Activated naive CD8-positive, alpha-beta T cell treated with anti-CD3 and anti-CD28 coated beads, Interleukin-2, amount 10 ng/mL, durations not matched to agents 7 days and 5 days (primary cell): ENCODE results near the gene UGT2B15. TPM values are rescaled to one million over a fixed set of nuclear protein-coding genes. Genes with fewer than 3 reads are reported as not detected.
"Not testable (repeated sequence)": the region's sequence is repeated elsewhere in the genome, so short reads cannot be mapped to it uniquely, and the experiment has no call there.

Source experiments
- ATAC-seq: fragments of 150-1000 bp; cut with Tn5 transposase; one replicate; pipeline ENCODE4 v1.10.0; 2021; ENCODE audit warnings: low read depth, moderate library complexity
- POLR2A ChIA-PET: fragments of 350-600 bp; sonication (Branson Sonifier 250); formaldehyde crosslinking; loops from one replicate; lab custom pipeline; 2021; ENCODE audit warnings: antibody characterized with exemption; lab: Charles Lee
- DNase-seq: peaks from one replicate; pipeline ENCODE4 v3.0.0; 2021
- H3K27ac Mint-ChIP-seq: one replicate; pipeline ENCODE4 v1.8.0; 2022; ENCODE audit warnings: mild to moderate bottlenecking, mixed read lengths
- H3K27me3 Mint-ChIP-seq: one replicate; pipeline ENCODE4 v1.8.0; 2022; ENCODE audit warnings: mild to moderate bottlenecking, moderate library complexity, mixed read lengths
- H3K36me3 Mint-ChIP-seq: one replicate; pipeline ENCODE4 v1.8.0; 2021; ENCODE audit warnings: mild to moderate bottlenecking, mixed read lengths
- H3K4me1 Mint-ChIP-seq: one replicate; pipeline ENCODE4 v1.8.0; 2021; ENCODE audit warnings: mixed read lengths
- H3K4me3 Mint-ChIP-seq: one replicate; pipeline ENCODE4 v1.8.0; 2022; ENCODE audit warnings: mild to moderate bottlenecking, moderate library complexity, mixed read lengths
- H3K9me3 Mint-ChIP-seq: one replicate; pipeline ENCODE4 v1.8.0; 2021; ENCODE audit warnings: mixed read lengths
- total RNA-seq, 2 experiments: library from RNA; stranded (reverse); gene quantifications; one replicate each; pipeline ENCODE4 v1.2.3, GENCODE V29; 2021

Gene UGT2B15
- total RNA-seq, 2 experiments from 2014 or later, result not detected

GRCh38 chr4:68671217-68671616 is 765 bp upstream of the UGT2B15 start:
- H3K9me3 Mint-ChIP-seq, H3K36me3 Mint-ChIP-seq, H3K4me1 Mint-ChIP-seq: not testable (repeated sequence)

GRCh38 chr4:68668537-68669163 is 1.8 kb downstream of the UGT2B15 start:
- ATAC-seq, H3K27ac Mint-ChIP-seq, H3K4me1 Mint-ChIP-seq, DNase-seq, H3K9me3 Mint-ChIP-seq, H3K36me3 Mint-ChIP-seq, H3K27me3 Mint-ChIP-seq, POLR2A ChIA-PET, H3K4me3 Mint-ChIP-seq: not testable (repeated sequence)

More at GRCh38 chr4:68671217-68671616, 765 bp upstream of the UGT2B15 start:
- ATAC-seq, DNase-seq, H3K27ac Mint-ChIP-seq, H3K4me3 Mint-ChIP-seq, H3K27me3 Mint-ChIP-seq, POLR2A ChIA-PET: not testable (repeated sequence)

- H3K27me3 Mint-ChIP-seq, H3K27ac Mint-ChIP-seq, POLR2A ChIA-PET, H3K9me3 Mint-ChIP-seq, ATAC-seq, H3K36me3 Mint-ChIP-seq, H3K4me1 Mint-ChIP-seq, DNase-seq, H3K4me3 Mint-ChIP-seq: not testable (repeated sequence)
Measured at GRCh38 chr4:68667551-68667950, 2.9 kb downstream of the UGT2B15 start.

GRCh38 chr4:68664721-68665120 is 5.7 kb downstream of the UGT2B15 start:
- POLR2A ChIA-PET, H3K27me3 Mint-ChIP-seq, DNase-seq, H3K4me3 Mint-ChIP-seq, H3K27ac Mint-ChIP-seq, H3K9me3 Mint-ChIP-seq, H3K4me1 Mint-ChIP-seq, ATAC-seq, H3K36me3 Mint-ChIP-seq: not testable (repeated sequence)

- H3K4me3 Mint-ChIP-seq, H3K9me3 Mint-ChIP-seq, ATAC-seq, H3K36me3 Mint-ChIP-seq, H3K27me3 Mint-ChIP-seq, POLR2A ChIA-PET, H3K4me1 Mint-ChIP-seq, DNase-seq, H3K27ac Mint-ChIP-seq: not testable (repeated sequence)
Measured at GRCh38 chr4:68662836-68663574, 7.4 kb downstream of the UGT2B15 start.

GRCh38 chr4:68658672-68659071 is 11.8 kb downstream of the UGT2B15 start:
- DNase-seq (no peak), ATAC-seq (no peak)
- no peaks in the 10 kb centered on the region for H3K36me3 Mint-ChIP-seq
- peaks cover 6% of the 10 kb centered on the region for H3K27me3 Mint-ChIP-seq
- H3K27ac Mint-ChIP-seq, result no peak overlapping the region
- no peaks in the 10 kb centered on the region for H3K9me3 Mint-ChIP-seq
- POLR2A ChIA-PET, result no interaction called here
- H3K4me1 Mint-ChIP-seq, result no peaks in the 10 kb centered on the region
- no peak overlapping the region for H3K4me3 Mint-ChIP-seq

- H3K36me3 Mint-ChIP-seq, H3K4me1 Mint-ChIP-seq, H3K4me3 Mint-ChIP-seq, H3K27ac Mint-ChIP-seq, ATAC-seq, POLR2A ChIA-PET, DNase-seq, H3K27me3 Mint-ChIP-seq, H3K9me3 Mint-ChIP-seq: not testable (repeated sequence)
Measured at GRCh38 chr4:68657022-68657594, 13.3 kb downstream of the UGT2B15 start.

- H3K27me3 Mint-ChIP-seq, H3K9me3 Mint-ChIP-seq, DNase-seq, H3K4me3 Mint-ChIP-seq, H3K27ac Mint-ChIP-seq, H3K36me3 Mint-ChIP-seq, POLR2A ChIA-PET, H3K4me1 Mint-ChIP-seq, ATAC-seq: not testable (repeated sequence)
Measured at GRCh38 chr4:68656445-68656973, 13.9 kb downstream of the UGT2B15 start.

GRCh38 chr4:68655764-68656444 is 14.5 kb downstream of the UGT2B15 start:
- POLR2A ChIA-PET, result no interaction called here
- DNase-seq (no peak), ATAC-seq (no peak)
- Mint-ChIP-seq H3K4me1 (no peaks in the 10 kb centered on the region), H3K27me3 (peaks cover 6% of the 10 kb centered on the region), H3K4me3 (no peak overlapping the region), H3K36me3 (no peaks in the 10 kb centered on the region), H3K27ac (no peak overlapping the region), H3K9me3 (no peaks in the 10 kb centered on the region)

- H3K4me1 Mint-ChIP-seq, result no peaks in the 10 kb centered on the region
- ATAC-seq, result no peak
- DNase-seq, result no peak
- no peak overlapping the region for H3K4me3 Mint-ChIP-seq
- no peaks in the 10 kb centered on the region for H3K36me3 Mint-ChIP-seq
- POLR2A ChIA-PET, result no interaction called here
- H3K27ac Mint-ChIP-seq, result no peak overlapping the region
- H3K27me3 Mint-ChIP-seq, result peaks cover 4% of the 10 kb centered on the region
- H3K9me3 Mint-ChIP-seq, result no peaks in the 10 kb centered on the region
Measured at GRCh38 chr4:68654946-68655721, 15.3 kb downstream of the UGT2B15 start.

- Mint-ChIP-seq H3K27ac (no peak overlapping the region), H3K27me3 (no peaks in the 10 kb centered on the region), H3K4me3 (no peak overlapping the region), H3K4me1 (no peaks in the 10 kb centered on the region), H3K36me3 (no peaks in the 10 kb centered on the region), H3K9me3 (no peaks in the 10 kb centered on the region)
- POLR2A ChIA-PET, result no interaction called here
- DNase-seq (no peak), ATAC-seq (no peak)
Measured at GRCh38 chr4:68651932-68652331, 18.5 kb downstream of the UGT2B15 start.

- Mint-ChIP-seq H3K4me1 (no peaks in the 10 kb centered on the region), H3K9me3 (no peaks in the 10 kb centered on the region), H3K27ac (no peak overlapping the region), H3K27me3 (no peaks in the 10 kb centered on the region), H3K4me3 (no peak overlapping the region), H3K36me3 (no peaks in the 10 kb centered on the region)
- DNase-seq (no peak), ATAC-seq (no peak)
- POLR2A ChIA-PET, result no interaction called here
Measured at GRCh38 chr4:68630371-68630770, 40.1 kb downstream of the UGT2B15 start.

GRCh38 chr4:68622731-68623130 is 47.7 kb downstream of the UGT2B15 start:
- H3K27ac Mint-ChIP-seq, ATAC-seq, H3K4me1 Mint-ChIP-seq, H3K36me3 Mint-ChIP-seq, H3K4me3 Mint-ChIP-seq, H3K9me3 Mint-ChIP-seq, H3K27me3 Mint-ChIP-seq, POLR2A ChIA-PET, DNase-seq: not testable (repeated sequence)
